ENCODE data around the gene TBCD.
A peak's percentile ranks its signal among the peaks of the same experiment; 100 is the strongest.

The TBCD gene

DNA sequence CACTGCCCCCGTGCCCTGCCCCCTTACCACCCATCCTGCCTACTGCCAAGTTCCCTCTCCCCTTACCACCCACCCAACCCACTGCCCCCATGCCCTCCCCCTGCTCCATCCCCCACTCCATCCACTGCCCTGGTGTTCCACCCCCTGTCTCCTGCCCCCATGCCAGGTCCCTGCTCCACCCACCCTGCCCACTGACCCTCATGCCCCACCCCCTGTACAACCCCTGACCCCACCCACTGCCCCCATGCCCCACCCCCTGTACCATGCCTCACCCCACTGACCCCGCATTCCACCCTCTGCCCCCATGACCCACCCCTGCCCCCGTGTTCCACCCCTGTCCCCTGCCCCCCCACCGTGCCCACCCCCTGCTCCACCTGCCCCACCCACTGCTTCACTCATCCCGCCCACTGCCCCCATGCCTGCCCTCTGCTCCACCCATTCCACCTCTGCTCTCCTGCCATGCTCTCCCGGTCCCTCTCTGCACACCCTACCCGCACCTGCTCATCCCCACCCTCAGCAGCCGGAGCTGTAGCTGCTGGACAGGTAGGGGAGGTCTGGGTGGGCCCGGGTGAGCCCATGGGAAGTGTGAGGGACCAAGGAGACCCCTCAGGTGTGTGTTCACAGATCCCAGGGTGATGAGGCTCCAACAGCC is 42.7 kb upstream of the TBCD start:
- no peak overlapping the region for H3K27ac ChIP-seq
- TF ChIP-seq, protein P1, sequence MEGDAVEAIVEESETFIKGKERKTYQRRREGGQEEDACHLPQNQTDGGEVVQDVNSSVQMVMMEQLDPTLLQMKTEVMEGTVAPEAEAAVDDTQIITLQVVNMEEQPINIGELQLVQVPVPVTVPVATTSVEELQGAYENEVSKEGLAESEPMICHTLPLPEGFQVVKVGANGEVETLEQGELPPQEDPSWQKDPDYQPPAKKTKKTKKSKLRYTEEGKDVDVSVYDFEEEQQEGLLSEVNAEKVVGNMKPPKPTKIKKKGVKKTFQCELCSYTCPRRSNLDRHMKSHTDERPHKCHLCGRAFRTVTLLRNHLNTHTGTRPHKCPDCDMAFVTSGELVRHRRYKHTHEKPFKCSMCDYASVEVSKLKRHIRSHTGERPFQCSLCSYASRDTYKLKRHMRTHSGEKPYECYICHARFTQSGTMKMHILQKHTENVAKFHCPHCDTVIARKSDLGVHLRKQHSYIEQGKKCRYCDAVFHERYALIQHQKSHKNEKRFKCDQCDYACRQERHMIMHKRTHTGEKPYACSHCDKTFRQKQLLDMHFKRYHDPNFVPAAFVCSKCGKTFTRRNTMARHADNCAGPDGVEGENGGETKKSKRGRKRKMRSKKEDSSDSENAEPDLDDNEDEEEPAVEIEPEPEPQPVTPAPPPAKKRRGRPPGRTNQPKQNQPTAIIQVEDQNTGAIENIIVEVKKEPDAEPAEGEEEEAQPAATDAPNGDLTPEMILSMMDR (IDR thresholded peaks at IDR 0.05) = no peak
- no peak for TF ChIP-seq ZFX (IDR thresholded peaks at IDR 0.05; ENCODE audit: borderline replicate concordance)

GRCh38 chr17:82709676-82710498 is 42.0 kb upstream of the TBCD start:
- H3K27ac ChIP-seq = no peak overlapping the region
- no peak for TF ChIP-seq ZFX (IDR thresholded peaks at IDR 0.05; ENCODE audit: borderline replicate concordance)
- TF ChIP-seq, protein P1 (IDR thresholded peaks at IDR 0.05) = no peak

GRCh38 chr17:82710499-82711232 is 41.2 kb upstream of the TBCD start:
- H3K27ac ChIP-seq = no peak overlapping the region
- TF ChIP-seq, protein P1 (IDR thresholded peaks at IDR 0.05) = peak; percentile 17
- no peak for TF ChIP-seq ZFX (IDR thresholded peaks at IDR 0.05; ENCODE audit: borderline replicate concordance)

DNA sequence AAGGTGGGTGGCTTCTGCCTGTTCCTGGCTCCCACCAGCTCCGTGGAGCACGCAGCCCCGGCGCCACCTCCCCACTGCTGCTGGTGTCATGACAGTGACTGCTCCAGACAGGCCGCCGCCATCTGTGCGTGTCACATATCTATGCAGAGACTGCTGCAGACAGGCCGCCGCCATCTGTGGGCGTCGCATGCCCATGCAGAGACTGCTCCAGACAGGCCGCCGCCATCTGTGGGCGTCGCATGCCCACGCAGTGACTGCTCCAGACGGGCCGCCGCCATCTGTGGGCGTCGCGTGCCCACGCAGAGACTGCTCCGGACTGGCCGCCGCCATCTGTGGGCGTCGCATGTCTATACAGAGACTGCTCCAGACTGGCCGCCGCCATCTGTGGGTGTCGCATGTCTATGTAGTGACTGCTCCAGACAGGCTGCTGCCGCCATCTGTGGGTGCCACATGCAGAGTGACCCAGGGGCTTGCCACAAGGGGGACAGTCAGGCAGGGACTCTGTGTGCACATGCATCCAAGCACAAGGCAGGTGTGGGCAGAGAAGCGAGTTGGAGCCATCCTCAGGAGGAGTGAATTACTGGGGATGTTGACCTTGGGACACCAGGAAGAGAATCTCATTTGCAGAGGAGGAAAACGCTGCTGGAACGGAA is 38.7 kb upstream of the TBCD start:
- no peak for TF ChIP-seq ZFX (IDR thresholded peaks at IDR 0.05; ENCODE audit: borderline replicate concordance)
- TF ChIP-seq, protein P1 (IDR thresholded peaks at IDR 0.05) = no peak
- H3K27ac ChIP-seq = no peak overlapping the region

DNA sequence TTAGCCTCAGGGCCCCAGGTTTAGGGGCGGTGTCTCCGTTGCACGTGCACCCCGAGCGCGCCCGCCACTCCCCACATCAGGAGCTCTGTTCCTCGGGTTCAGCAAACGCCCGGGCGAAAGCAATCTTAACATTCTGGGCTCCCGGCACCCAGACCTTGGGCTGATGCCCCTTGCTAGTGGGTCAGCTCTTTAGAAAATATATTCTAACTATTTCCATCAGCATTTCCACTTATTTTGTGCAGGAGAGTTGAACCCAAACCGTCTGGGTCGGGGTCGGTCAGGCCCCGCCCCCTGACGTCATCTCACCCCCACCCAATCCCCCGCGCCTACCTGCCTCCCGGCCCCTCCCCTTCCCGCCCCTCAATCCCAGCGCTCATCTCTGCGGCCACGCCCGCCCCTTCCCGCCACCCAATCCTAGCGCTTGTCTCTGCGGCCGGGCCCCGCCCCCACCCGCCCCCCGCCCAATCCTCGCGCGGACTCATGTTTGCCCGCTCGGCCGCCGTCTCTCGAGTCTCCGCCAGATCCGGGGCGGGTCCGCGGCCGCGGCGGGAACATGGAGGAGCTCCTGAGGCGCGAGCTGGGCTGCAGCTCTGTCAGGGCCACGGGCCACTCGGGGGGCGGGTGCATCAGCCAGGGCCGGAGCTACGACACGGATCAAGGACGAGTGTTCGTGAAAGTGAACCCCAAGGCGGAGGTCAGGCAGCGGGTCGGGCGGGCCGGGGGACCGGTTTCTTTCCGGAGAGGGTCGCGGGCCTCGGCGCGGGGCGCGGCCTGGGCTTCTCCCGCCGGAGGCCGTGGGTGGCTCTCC is 35.5 kb upstream of the TBCD start, which contains the start of gene FN3KRP:
FN3KRP (plus strand) TSS at position 504 of the 808 bp plus-strand sequence; CDS start at position 554, 50 bp downstream.
- peak within 1 kb of the TSS; percentile 70 for H3K27ac ChIP-seq
- TF ChIP-seq ZFX (IDR thresholded peaks at IDR 0.05; ENCODE audit: borderline replicate concordance) = no peak
- TF ChIP-seq, protein P1 (IDR thresholded peaks at IDR 0.05) = no peak

DNA sequence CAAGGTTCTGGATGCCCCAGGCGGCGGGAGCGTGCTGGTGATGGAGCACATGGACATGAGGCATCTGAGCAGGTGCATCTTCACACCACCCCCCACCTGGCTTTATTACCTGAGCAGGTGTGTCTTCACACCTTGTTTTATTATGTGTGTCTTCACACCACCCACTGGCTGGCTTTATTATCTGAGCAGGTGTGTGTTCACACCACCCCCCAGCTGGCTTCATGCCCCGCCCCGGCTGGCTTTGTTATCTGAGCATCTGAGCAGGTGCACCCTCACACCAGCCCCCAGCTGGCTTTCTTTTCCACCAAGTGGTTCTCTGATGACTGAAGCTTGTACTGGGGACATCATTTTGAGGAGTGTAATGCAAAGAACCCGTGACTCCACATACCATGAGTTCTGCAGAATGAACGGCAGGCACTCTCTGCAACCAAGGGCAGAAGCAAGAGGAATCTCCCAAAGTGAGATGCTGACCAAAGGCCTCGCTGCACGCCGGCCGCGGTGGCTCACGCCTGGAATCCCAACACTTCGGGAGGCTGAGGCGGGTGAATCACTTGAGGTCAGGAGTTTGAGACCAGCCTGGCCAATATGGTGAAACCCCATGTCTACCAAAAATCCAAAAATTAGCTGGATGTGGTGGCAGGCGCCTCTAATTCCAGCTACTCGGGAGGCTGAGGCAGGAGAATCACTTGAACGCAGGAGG is 32.7 kb upstream of the TBCD start:
- no peak overlapping the region for H3K27ac ChIP-seq
- TF ChIP-seq ZFX (IDR thresholded peaks at IDR 0.05; ENCODE audit: borderline replicate concordance) = no peak
- TF ChIP-seq, protein P1 (IDR thresholded peaks at IDR 0.05) = no peak

Measured in 22Rv1 (cell line).